Body of pancreas (tissue), 4 donors: ENCODE measurements around the gene THSD7A. TPM values are rescaled to one million over a fixed set of nuclear protein-coding genes. Genes with fewer than 3 reads are reported as not detected.

Experiments
- ATAC-seq: fragments of 150-250 bp; one replicate; pipeline ENCODE4 v1.9.1; 2016
- DNase-seq, 4 donors: peaks; one replicate each; pipeline ENCODE4 v3.0.0-alpha.2; 2019
- H3K27ac ChIP-seq, 4 donors: fragments of 200-600 bp; sonication (generic); 1 replicate in 3 of 4; 2 replicates in 1 of 4; pipeline versions ENCODE4 v1.5.1 to v1.6.1; 2016 to 2019; ENCODE audit warnings: mild to moderate bottlenecking in 1 of 4, mixed read lengths in 1 of 4, moderate library complexity in 1 of 4
- H3K27me3 ChIP-seq, 2 donors: fragments of 200-600 bp; sonication (generic); one replicate each; pipeline ENCODE4 v1.6.0; 2016; ENCODE audit warnings: mild to moderate bottlenecking in 1 of 2
- H3K36me3 ChIP-seq, 2 donors: fragments of 200-600 bp; sonication (generic); replicated peaks in 1 of 2; 2 replicates each; pipeline ENCODE4 v1.5.1; 2016; ENCODE audit warnings: low read depth in 2 of 2; ENCODE audit not compliant: insufficient read depth in 1 of 2
- H3K4me1 ChIP-seq: fragments of 200-600 bp; sonication (generic); one replicate; pipeline ENCODE4 v1.6.0; 2016
- H3K4me3 ChIP-seq, 2 donors: fragments of 200-600 bp; sonication (generic); 1 replicate in 1 of 2; 2 replicates in 1 of 2; pipeline ENCODE4 v1.5.1; 2016 to 2019
- H3K9me3 ChIP-seq, 3 donors: fragments of 200-600 bp; sonication (generic); 1 replicate in 2 of 3; 2 replicates in 1 of 3; pipeline ENCODE4 v1.5.1; 2016
- CTCF ChIP-seq, 7 experiments: fragments of 450-650 bp in 4 of 7; fragments of 200-600 bp in 3 of 7; sonication (generic) in 3 of 7; IDR thresholded peaks; one replicate each; pipeline ENCODE4 v1.5.1; 2016 to 2019; ENCODE audit warnings: antibody characterized with exemption in 7 of 7
- POLR2A ChIP-seq, 3 donors: fragments of 450-650 bp; IDR thresholded peaks; one replicate each; pipeline ENCODE4 v1.6.1; 2016; ENCODE audit warnings: antibody characterized with exemption in 3 of 3, mild to moderate bottlenecking in 2 of 3
- WGBS, 2 donors: methylation state at CpG; one replicate each; pipeline ENCODE4 v1.1.5; 2017; 5-methylcytosine and 5-hydroxymethylcytosine counted together
- intact Hi-C: fragments of 100-400 bp; cut with DNase I; formaldehyde crosslinking; loops from one replicate; pipeline ENCODE4 v1.15.1; 2023
- total RNA-seq, 2 donors: library from RNA; depleted of rRNA; stranded (reverse); fragments of >200 nt; gene quantifications; one replicate each; pipeline ENCODE4 v1.1.0, GENCODE V29; 2016

Gene THSD7A
- total RNA-seq, 2 donors from 2014 or later: 0.66 to 7.0 TPM

- Histone ChIP-seq H3K4me1 (no peaks in the 10 kb centered on the region), H3K27me3 (no peaks in the 10 kb centered on the region), H3K27ac (no peak overlapping the region), H3K9me3 (no peaks in the 10 kb centered on the region), H3K4me3 (no peak overlapping the region), H3K36me3 (no peaks in the 10 kb centered on the region)
- ATAC-seq (no peak), DNase-seq (no peak)
- TF ChIP-seq CTCF (IDR thresholded peaks at IDR 0.05) (no peak), POLR2A (IDR thresholded peaks at IDR 0.05) (no peak)
- WGBS, 2 donors: 60 to 72% methylated on average over 3 of the region's 3 CpGs
- intact Hi-C loops: no loop called here
Observed at GRCh38 chr7:11330208-11330607, 501.8 kb downstream of the THSD7A start.

GRCh38 chr7:11329626-11330025, 502.4 kb downstream of the THSD7A start:
- no peak for ATAC-seq
- Histone ChIP-seq H3K36me3 (no peaks in the 10 kb centered on the region), H3K27me3 (no peaks in the 10 kb centered on the region), H3K27ac (no peak overlapping the region), H3K4me1 (no peaks in the 10 kb centered on the region), H3K4me3 (no peak overlapping the region), H3K9me3 (no peaks in the 10 kb centered on the region)
- intact Hi-C loops: no loop called here
- WGBS, 2 donors: 60 to 69% methylated on average over 3 of the region's 3 CpGs
- no peak for DNase-seq
- no peak for TF ChIP-seq CTCF (IDR thresholded peaks at IDR 0.05)
- TF ChIP-seq POLR2A (IDR thresholded peaks at IDR 0.05): no peak

GRCh38 chr7:11328309-11328708, 503.7 kb downstream of the THSD7A start:
- H3K36me3 ChIP-seq: no peaks in the 10 kb centered on the region
- no peak for TF ChIP-seq CTCF (IDR thresholded peaks at IDR 0.05)
- no peak for TF ChIP-seq POLR2A (IDR thresholded peaks at IDR 0.05)
- H3K27ac ChIP-seq: no peak overlapping the region
- DNase-seq: peak in 1 of 4 donors; percentile 2
- no peaks in the 10 kb centered on the region for H3K27me3 ChIP-seq
- intact Hi-C loops: no loop called here
- H3K4me1 ChIP-seq: no peaks in the 10 kb centered on the region
- 16 to 20% methylated on average over 3 of the region's 3 CpGs for WGBS, 2 donors
- H3K9me3 ChIP-seq: no peaks in the 10 kb centered on the region
- ATAC-seq: peak; percentile 24
- no peak overlapping the region for H3K4me3 ChIP-seq

- DNase-seq (no peak), ATAC-seq (no peak)
- no peaks in the 10 kb centered on the region for H3K36me3 ChIP-seq
- H3K27me3 ChIP-seq: no peaks in the 10 kb centered on the region
- no peaks in the 10 kb centered on the region for H3K9me3 ChIP-seq
- intact Hi-C loops: no loop called here
- H3K4me3 ChIP-seq: no peak overlapping the region
- TF ChIP-seq CTCF (IDR thresholded peaks at IDR 0.05) (no peak), POLR2A (IDR thresholded peaks at IDR 0.05) (no peak)
- H3K27ac ChIP-seq: no peak overlapping the region
- 73 to 83% methylated on average over 1 of the region's 1 CpG for WGBS, 2 donors
- no peaks in the 10 kb centered on the region for H3K4me1 ChIP-seq
Observed at GRCh38 chr7:11327633-11328032, 504.4 kb downstream of the THSD7A start.
